IMR-90 (cell line): ENCODE results near the gene DDX3Y. TPM values are rescaled to one million over a fixed set of nuclear protein-coding genes. Genes with fewer than 3 reads are reported as not detected.

Source experiments
- ATAC-seq: fragments of 200-7000 bp; cut with Tn5 transposase; 2 replicates; pipeline ENCODE4 v1.9.1; 2020; ENCODE audit warnings: low read depth, mild to moderate bottlenecking, moderate library complexity
- BruUV-seq: library from RNA; stranded (reverse); fragments of 400-500 nt; replicated peaks from 2 replicates; lab custom pipeline; 2021; lab: Mats Ljungman, UMichigan
- CTCF ChIA-PET: fragments of 300-600 bp; formaldehyde crosslinking; extraction: SDS; loops from one replicate; lab custom pipeline; 2021; ENCODE audit warnings: antibody characterized with exemption; lab: Yijun Ruan, JAX
- POLR2A ChIA-PET: fragments of 300-600 bp; sonication (Branson Sonifier 250); formaldehyde crosslinking; loops from one replicate; lab custom pipeline; 2022; ENCODE audit warnings: antibody characterized with exemption; ENCODE audit not compliant: unreplicated experiment; lab: Charles Lee
- DNase-seq: peaks from one replicate; pipeline ENCODE4 v3.0.0; 2013
- H2AFZ ChIP-seq: replicated peaks from 2 replicates; pipeline ENCODE3; 2013; ENCODE audit warnings: low read length, mild to moderate bottlenecking; ENCODE audit not compliant: poor library complexity
- H2AK5ac ChIP-seq: 2 replicates; pipeline ENCODE4 v1.6.1; 2013; ENCODE audit warnings: low read depth, low read length, inconsistent platforms
- H2AK9ac ChIP-seq: replicated peaks from 2 replicates; pipeline ENCODE3; 2013; ENCODE audit warnings: mild to moderate bottlenecking, low read depth, low read length, moderate library complexity; ENCODE audit not compliant: poor library complexity
- H2BK120ac ChIP-seq: 2 replicates; pipeline ENCODE4 v1.6.1; 2013; ENCODE audit warnings: low read depth, low read length, inconsistent platforms
- H2BK15ac ChIP-seq: 3 replicates; pipeline ENCODE4 v1.6.1; 2013; ENCODE audit warnings: low read depth, low read length, inconsistent platforms
- H2BK20ac ChIP-seq: 2 replicates; pipeline ENCODE4 v1.6.1; 2013; ENCODE audit warnings: low read depth, mild to moderate bottlenecking, inconsistent platforms, low read length, moderate library complexity
- H2BK5ac ChIP-seq: 2 replicates; pipeline ENCODE4 v1.6.1; 2013; ENCODE audit warnings: mild to moderate bottlenecking, low read depth, low read length, inconsistent platforms; ENCODE audit not compliant: poor library complexity, severe bottlenecking
- H3K14ac ChIP-seq: replicated peaks from 2 replicates; pipeline ENCODE4 v1.6.1; 2013; ENCODE audit warnings: low read depth, low read length, inconsistent platforms
- H3K18ac ChIP-seq: 2 replicates; pipeline ENCODE4 v1.6.1; 2013; ENCODE audit warnings: low read depth, low read length, control low read depth
- H3K23ac ChIP-seq: 2 replicates; pipeline ENCODE4 v1.6.1; 2013; ENCODE audit warnings: low read depth, low read length, inconsistent platforms
- H3K27ac ChIP-seq: 2 replicates; pipeline ENCODE4 v1.5.1; 2013; ENCODE audit warnings: mild to moderate bottlenecking, control low read depth, low read length; ENCODE audit not compliant: insufficient read depth
- H3K27me3 ChIP-seq: 2 replicates; pipeline ENCODE4 v1.6.1; 2013; ENCODE audit warnings: low read length; ENCODE audit not compliant: control insufficient read depth, insufficient read depth
- H3K36me3 ChIP-seq: 2 replicates; pipeline ENCODE4 v1.6.1; 2013; ENCODE audit warnings: low read length, mixed read lengths; ENCODE audit not compliant: control insufficient read depth, insufficient read depth
- H3K4ac ChIP-seq: 2 replicates; pipeline ENCODE4 v1.6.1; 2013; ENCODE audit warnings: low read depth, low read length, inconsistent platforms
- H3K4me1 ChIP-seq: 2 replicates; pipeline ENCODE4 v1.6.1; 2013; ENCODE audit warnings: low read length, mixed read lengths; ENCODE audit not compliant: control insufficient read depth, insufficient read depth
- H3K4me2 ChIP-seq: 2 replicates; pipeline ENCODE4 v1.6.1; 2013; ENCODE audit warnings: low read depth, mild to moderate bottlenecking, control low read depth, low read length, moderate library complexity
- H3K4me3 ChIP-seq: 2 replicates; pipeline ENCODE4 v1.5.1; 2013; ENCODE audit warnings: low read depth, mild to moderate bottlenecking, control low read depth, low read length, moderate library complexity; ENCODE audit not compliant: insufficient read depth
- H3K56ac ChIP-seq: 2 replicates; pipeline ENCODE4 v1.6.1; 2013; ENCODE audit warnings: low read length, inconsistent platforms; ENCODE audit not compliant: insufficient read depth; ENCODE audit errors: extremely low read depth
- H3K79me1 ChIP-seq, 2 experiments: 2 replicates each; pipeline ENCODE4 v1.6.1; 2013; ENCODE audit warnings: low read length in 2 of 2, inconsistent platforms in 1 of 2, low read depth in 1 of 2
- H3K9ac ChIP-seq: 2 replicates; pipeline ENCODE4 v1.6.1; 2013; ENCODE audit warnings: low read depth, low read length, control low read depth
- H3K9me1 ChIP-seq: 2 replicates; pipeline ENCODE4 v1.6.1; 2013; ENCODE audit warnings: low read length, inconsistent platforms; ENCODE audit not compliant: insufficient read depth
- H3K9me3 ChIP-seq: 2 replicates; pipeline ENCODE4 v1.6.1; 2013; ENCODE audit warnings: low read length; ENCODE audit not compliant: control insufficient read depth, insufficient read depth
- H4K20me1 ChIP-seq: 2 replicates; pipeline ENCODE4 v1.6.1; 2013; ENCODE audit warnings: low read length, inconsistent platforms; ENCODE audit not compliant: insufficient read depth
- H4K5ac ChIP-seq: 2 replicates; pipeline ENCODE4 v1.6.1; 2013; ENCODE audit warnings: mild to moderate bottlenecking, low read depth, low read length, control low read depth
- H4K8ac ChIP-seq, 2 experiments: 2 replicates each; pipeline ENCODE4 v1.6.1; 2013; ENCODE audit warnings: low read depth in 2 of 2, low read length in 2 of 2, control low read depth in 1 of 2, inconsistent platforms in 1 of 2
- H4K91ac ChIP-seq: 2 replicates; pipeline ENCODE4 v1.6.1; 2013; ENCODE audit warnings: low read depth, low read length, inconsistent platforms; ENCODE audit not compliant: insufficient read depth
- BHLHE40 ChIP-seq: fragments of 150-350 bp; IDR thresholded peaks from 2 replicates; pipeline ENCODE4 v1.6.1; 2016; ENCODE audit warnings: mild to moderate bottlenecking, low read depth, low read length
- CEBPB ChIP-seq: IDR thresholded peaks from 2 replicates; pipeline ENCODE4 v1.6.1; 2012; ENCODE audit warnings: low read depth, low read length, improper control_type of control experiment
- CHD1 ChIP-seq: IDR thresholded peaks from 2 replicates; pipeline ENCODE4 v1.6.1; 2012; ENCODE audit warnings: low read depth, low read length, improper control_type of control experiment
- FOS ChIP-seq: fragments of 150-350 bp; IDR thresholded peaks from 2 replicates; pipeline ENCODE4 v1.6.1; 2016; ENCODE audit warnings: low read depth, low read length
- MAFK ChIP-seq: IDR thresholded peaks from 2 replicates; pipeline ENCODE4 v1.6.1; 2012; ENCODE audit warnings: low read depth, low read length, improper control_type of control experiment
- MAZ ChIP-seq: IDR thresholded peaks from 2 replicates; pipeline ENCODE4 v1.6.1; 2012; ENCODE audit warnings: low read depth, mild to moderate bottlenecking, low read length, improper control_type of control experiment, moderate library complexity, borderline replicate concordance
- MXI1 ChIP-seq: IDR thresholded peaks from 2 replicates; pipeline ENCODE4 v1.6.1; 2012; ENCODE audit warnings: low read depth, mild to moderate bottlenecking, low read length, moderate library complexity, borderline replicate concordance
- NFE2L2 ChIP-seq: fragments of 150-350 bp; IDR thresholded peaks from 2 replicates; pipeline ENCODE4 v1.6.1; 2016; ENCODE audit warnings: low read depth, mild to moderate bottlenecking, low read length
- POLR2A ChIP-seq: IDR thresholded peaks from 2 replicates; pipeline ENCODE4 v1.6.1; 2012; ENCODE audit warnings: mild to moderate bottlenecking, low read depth, low read length
- RCOR1 ChIP-seq: IDR thresholded peaks from 2 replicates; pipeline ENCODE4 v1.6.1; 2012; ENCODE audit warnings: mild to moderate bottlenecking, low read length, improper control_type of control experiment; ENCODE audit not compliant: insufficient replicate concordance
- SMC3 ChIP-seq: fragments of 150-350 bp; IDR thresholded peaks from 2 replicates; pipeline ENCODE4 v1.6.1; 2016; ENCODE audit warnings: low read depth, mild to moderate bottlenecking, antibody characterized with exemption, low read length, moderate library complexity
- WGBS, 2 experiments: methylation state at CpG; one replicate each; pipeline versions ENCODE4 v1.1.5 to v1.1.7; 2013; ENCODE audit warnings: missing lambda C conversion rate in 2 of 2; ENCODE audit not compliant: insufficient read length in 1 of 2; ENCODE audit errors: extremely low coverage in 2 of 2; 5-methylcytosine and 5-hydroxymethylcytosine counted together
- dilution Hi-C: fragments of 300-500 bp; cut with HindIII; formaldehyde crosslinking; loops from one replicate; pipeline ENCODE4 v1.14.3; 2018; ENCODE audit warnings: low sequenced_read_pairs; ENCODE audit not compliant: unreplicated experiment
- in situ Hi-C: fragments of 300-500 bp; cut with MboI; formaldehyde crosslinking; loops from 3 replicates; pipeline ENCODE4 v1.14.3; 2019; ENCODE audit warnings: low sequenced_read_pairs, inconsistent platforms, mixed read lengths
- intact Hi-C: fragments of 100-400 bp; cut with micrococcal nuclease; formaldehyde crosslinking; loops from 2 replicates; pipeline ENCODE4 v1.10.0; 2022
- polyA plus RNA-seq, 3 experiments: library from polyadenylated mRNA; depleted of rRNA; stranded (reverse); fragments of >200 nt; gene quantifications; 2 replicates each; pipeline ENCODE4 v1.2.3, GENCODE V29; 2012; ENCODE audit warnings: low replicate concordance in 1 of 3
- total RNA-seq: library from RNA; depleted of rRNA; stranded (reverse); fragments of >200 nt; gene quantifications from 2 replicates; pipeline ENCODE4 v1.2.3, GENCODE V29; 2012
- TF ChIP-seq, protein P1 (sequence below): conservative IDR thresholded peaks from 2 replicates; pipeline ENCODE4 v1.5.1; 2012; ENCODE audit warnings: mild to moderate bottlenecking, low read depth, low read length, improper control_type of control experiment

DDX3Y gene
- total and polyA plus RNA-seq, 2 of the 4 experiments (the other 2 are of a cell fraction), result not detected

DNA sequence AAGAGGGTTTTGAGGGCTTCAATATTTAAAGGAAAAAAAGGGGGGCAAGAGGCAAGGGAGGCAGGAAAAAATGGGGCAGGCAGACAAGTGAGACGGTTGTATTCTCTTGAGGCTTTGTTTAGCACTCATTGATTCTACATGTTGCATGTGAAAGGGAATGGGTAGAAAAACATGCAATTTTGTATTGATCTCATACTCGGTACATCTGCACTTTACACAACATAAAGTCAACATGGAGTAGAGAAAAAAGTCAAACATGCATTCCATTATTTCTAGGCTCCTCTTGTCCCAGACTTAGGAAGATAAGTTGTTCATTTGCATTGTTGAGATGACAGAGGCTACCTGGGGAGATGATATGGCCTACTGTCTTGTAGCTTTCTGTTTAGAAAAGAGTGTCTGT lies 36.7 kb upstream of the DDX3Y start:
- no peak overlapping the region for H3K4me2 ChIP-seq
- H2AK5ac ChIP-seq, result no peak overlapping the region
- no peak overlapping the region for H3K4ac ChIP-seq
- ChIA-PET POLR2A (no interaction called here), CTCF (no interaction called here)
- in situ Hi-C loops, result no loop called here
- no peaks in the 10 kb centered on the region for H3K36me3 ChIP-seq
- H2BK5ac ChIP-seq, result no peak overlapping the region
- no peak overlapping the region for H3K4me3 ChIP-seq
- no peak overlapping the region for H2AFZ ChIP-seq
- WGBS, 2 experiments, result no CpG with 5 or more reads among the region's 2 CpGs
- DNase-seq (no peak), ATAC-seq (no peak)
- intact Hi-C loops, result no loop called here
- H3K9me1 ChIP-seq, result no peaks in the 10 kb centered on the region
- H4K5ac ChIP-seq, result no peak overlapping the region
- no peak overlapping the region for H3K9ac ChIP-seq
- H3K23ac ChIP-seq, result no peak overlapping the region
- TF ChIP-seq SMC3 (no peak), CHD1 (no peak), CEBPB (no peak), MAZ (no peak), POLR2A (no peak), MXI1 (no peak), BHLHE40 (no peak), MAFK (no peak), NFE2L2 (no peak), FOS (no peak), RCOR1 (no peak)
- TF ChIP-seq, protein P1, sequence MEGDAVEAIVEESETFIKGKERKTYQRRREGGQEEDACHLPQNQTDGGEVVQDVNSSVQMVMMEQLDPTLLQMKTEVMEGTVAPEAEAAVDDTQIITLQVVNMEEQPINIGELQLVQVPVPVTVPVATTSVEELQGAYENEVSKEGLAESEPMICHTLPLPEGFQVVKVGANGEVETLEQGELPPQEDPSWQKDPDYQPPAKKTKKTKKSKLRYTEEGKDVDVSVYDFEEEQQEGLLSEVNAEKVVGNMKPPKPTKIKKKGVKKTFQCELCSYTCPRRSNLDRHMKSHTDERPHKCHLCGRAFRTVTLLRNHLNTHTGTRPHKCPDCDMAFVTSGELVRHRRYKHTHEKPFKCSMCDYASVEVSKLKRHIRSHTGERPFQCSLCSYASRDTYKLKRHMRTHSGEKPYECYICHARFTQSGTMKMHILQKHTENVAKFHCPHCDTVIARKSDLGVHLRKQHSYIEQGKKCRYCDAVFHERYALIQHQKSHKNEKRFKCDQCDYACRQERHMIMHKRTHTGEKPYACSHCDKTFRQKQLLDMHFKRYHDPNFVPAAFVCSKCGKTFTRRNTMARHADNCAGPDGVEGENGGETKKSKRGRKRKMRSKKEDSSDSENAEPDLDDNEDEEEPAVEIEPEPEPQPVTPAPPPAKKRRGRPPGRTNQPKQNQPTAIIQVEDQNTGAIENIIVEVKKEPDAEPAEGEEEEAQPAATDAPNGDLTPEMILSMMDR, result no peak
- no peak overlapping the region for H2AK9ac ChIP-seq
- no peak overlapping the region for H2BK15ac ChIP-seq
- no TSS peak for BruUV-seq
- H4K20me1 ChIP-seq, result no peaks in the 10 kb centered on the region
- dilution Hi-C loops, result no loop called here
- no peaks in the 10 kb centered on the region for H3K4me1 ChIP-seq
- H4K8ac ChIP-seq, result no peak overlapping the region
- no peak overlapping the region for H4K91ac ChIP-seq
- H3K79me1 ChIP-seq, result no peaks in the 10 kb centered on the region
- H3K9me3 ChIP-seq, result no peaks in the 10 kb centered on the region
- no peak overlapping the region for H3K14ac ChIP-seq
- H2BK120ac ChIP-seq, result no peak overlapping the region
- H3K27me3 ChIP-seq, result no peaks in the 10 kb centered on the region
- H3K18ac ChIP-seq, result no peak overlapping the region
- no peak overlapping the region for H3K56ac ChIP-seq
- no peak overlapping the region for H3K27ac ChIP-seq
- H2BK20ac ChIP-seq, result no peak overlapping the region
